Heart right ventricle (tissue), 16 donors: Measurements from ENCODE around the gene RBFOX1. TPM values are rescaled to one million over a fixed set of nuclear protein-coding genes. Genes with fewer than 3 reads are reported as not detected.

Experiments used
- ATAC-seq, 8 donors: fragments of 200-7000 bp; cut with Tn5 transposase; one replicate each; pipeline ENCODE4 v1.9.1; 2020; ENCODE audit warnings: mild to moderate bottlenecking in 8 of 8, moderate library complexity in 8 of 8, moderate number of reproducible peaks in 1 of 8
- DNase-seq, 2 donors: peaks; one replicate each; pipeline ENCODE4 v3.0.0-alpha.2; 2020
- H3K27ac ChIP-seq, 10 donors: fragments of 200-600 bp; sonication (generic) in 2 of 10; one replicate each; pipeline versions ENCODE4 v1.5.0 to v1.8.0; 2020 to 2022; ENCODE audit warnings: mild to moderate bottlenecking in 3 of 10
- H3K27me3 ChIP-seq, 7 donors: fragments of 200-600 bp; one replicate each; pipeline ENCODE4 v1.8.0; 2021 to 2022; ENCODE audit warnings: mild to moderate bottlenecking in 2 of 7
- H3K36me3 ChIP-seq, 9 donors: fragments of 200-600 bp; sonication (generic) in 1 of 9; one replicate each; pipeline versions ENCODE4 v1.5.0 to v1.8.0; 2020 to 2022; ENCODE audit warnings: mild to moderate bottlenecking in 2 of 9
- H3K4me1 ChIP-seq, 9 donors: fragments of 200-600 bp; sonication (generic) in 1 of 9; one replicate each; pipeline versions ENCODE4 v1.5.0 to v1.8.0; 2020 to 2022; ENCODE audit warnings: mild to moderate bottlenecking in 4 of 9
- H3K4me3 ChIP-seq, 10 donors: fragments of 200-600 bp; sonication (generic) in 2 of 10; one replicate each; pipeline versions ENCODE4 v1.5.0 to v1.8.0; 2020 to 2022; ENCODE audit warnings: mild to moderate bottlenecking in 7 of 10, moderate library complexity in 2 of 10
- H3K9me3 ChIP-seq, 11 donors: fragments of 200-600 bp in 10 of 11; sonication (generic) in 2 of 11; one replicate each; pipeline versions ENCODE4 v1.5.0 to v1.8.0; 2013 to 2022; ENCODE audit warnings: mild to moderate bottlenecking in 2 of 11, control low read depth in 1 of 11, moderate library complexity in 1 of 11
- CTCF ChIP-seq, 9 donors: fragments of 200-600 bp; sonication (generic) in 2 of 9; IDR thresholded peaks; one replicate each; pipeline versions ENCODE4 v1.5.0 to v1.8.0; 2021 to 2022; ENCODE audit warnings: antibody characterized with exemption in 9 of 9, mild to moderate bottlenecking in 5 of 9, moderate library complexity in 1 of 9
- WGBS, 2 donors: extraction: QIAGEN DNeasy Blood & Tissue Kit; methylation state at CpG; one replicate each; pipeline ENCODE4 v1.1.7; 2013; ENCODE audit warnings: inconsistent platforms in 1 of 2; 5-methylcytosine and 5-hydroxymethylcytosine counted together
- intact Hi-C, 10 donors: fragments of 100-400 bp; cut with DNase I; formaldehyde crosslinking; loops; one replicate each; pipeline versions ENCODE4 v1.11.1 to v1.14.2; 2022
- polyA plus RNA-seq, 2 donors: library from polyadenylated mRNA; stranded (reverse); fragments of 200-250 nt; gene quantifications; one replicate each; pipeline ENCODE4 v1.2.3, GENCODE V29; 2013
- total RNA-seq, 10 donors: library from RNA; stranded (reverse); fragmentation: NEBNext Ultra II Directional in 3 of 10; extraction: Animal tissue kit (Norgen Biotek cat#: 25700) in 3 of 10; gene quantifications; one replicate each; pipeline versions ENCODE4 v1.2.1 to v1.2.4, GENCODE V29; 2021 to 2023
- donor health status: Arrhythmogenic right ventricular cardiomyopathy.
- donor health status: ischemic (EF 13 %, LVEDD 7.1; RV severe dilation, severe dysfunction).
- donor health status: healthy with polysubstance abuse.
- donor health status: DM: no; HTN: yes; CAD: no.
- donor health status: DM: no; HTN: no; CAD: no.
- donor health status: ischemic (EF 25% LVEDD 6.9; RV normal size, moderate dysfunction).
- donor health status: ischemic (EF 25% LVEDD 5.7; RV mildly dilated, moderate dysfunction).
- donor health status: healthy.
- donor health status: DM: yes; HTN: yes; CAD: no.
- donor health status: Ischemic cardiomyopathy.
- donor health status: ischemic (EF 35%, LVEDD 5.7; RV mildly dilated, moderate dysfunction).
- donor health status: nonischemic (EF 11% LVEDD 7.7; RV severe dilation, severe dysfunction).
- donor health status: DM: yes; HTN: yes; CAD: no.
- donor health status: PGD.
- donor health status: ischemic (EF 29% LVEDD 5.4; RV normal size, mild dysfunction).
- donor health status: nonischemic (EF 23%, LVEDD 6.1; RV moderate dilation, normal function).

RBFOX1 gene
- total and polyA plus RNA-seq, 12 donors, result 11.1 to 82.9 (median 53.4) TPM

DNA sequence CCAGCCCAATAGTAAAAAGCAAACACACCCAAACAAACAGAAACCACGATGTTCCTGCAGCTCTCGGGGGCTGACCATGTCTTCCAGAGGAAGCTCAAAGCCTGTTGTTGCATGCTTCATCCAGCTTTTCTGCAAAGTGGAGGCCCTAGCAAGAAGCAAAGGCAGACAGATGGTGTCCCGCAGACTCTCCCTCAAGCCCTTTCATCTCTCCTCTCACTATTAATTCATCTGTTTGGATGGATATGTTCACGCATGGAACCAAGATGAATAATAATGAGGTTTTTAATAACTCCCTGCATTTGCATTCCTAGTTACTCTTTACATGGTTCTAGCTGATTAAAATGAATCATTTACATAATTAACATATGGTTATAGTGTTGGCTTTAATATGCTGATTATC, 36.6 kb downstream of the RBFOX1 start:
- Histone ChIP-seq H3K4me1 (peaks cover 0 to 53% (median 12%) of the 10 kb centered on the region in 9 donors), H3K27me3 (no peaks in the 10 kb centered on the region), H3K36me3 (no peaks in the 10 kb centered on the region), H3K9me3 (no peaks in the 10 kb centered on the region), H3K27ac (no peak overlapping the region), H3K4me3 (no peak overlapping the region)
- TF ChIP-seq CTCF (IDR thresholded peaks at IDR 0.05), result no peak
- intact Hi-C loops, result no loop called here
- DNase-seq (no peak), ATAC-seq (no peak)
- 69 to 82% methylated on average over 4 of the region's 4 CpGs for WGBS, 2 donors

GRCh38 chr16:7372095-7372494, 39.5 kb downstream of the RBFOX1 start:
- WGBS, 2 donors, result 41 to 61% methylated on average over 4 of the region's 4 CpGs
- intact Hi-C loops, result loop anchor here in 1 of 10 donors (5.0 kb wide), 1 partner anchor 40 kb away; the partner anchor contains the start of gene RBFOX1
- peak overlapping the region in 2 of 10 donors; percentile 12 to 17 for H3K27ac ChIP-seq
- no peak for TF ChIP-seq CTCF (IDR thresholded peaks at IDR 0.05)
- ATAC-seq, result peak in 7 of 8 donors; percentile 46 to 91 (median 63)
- H3K4me3 ChIP-seq, result no peak overlapping the region
- no peaks in the 10 kb centered on the region for H3K9me3 ChIP-seq
- no peaks in the 10 kb centered on the region for H3K27me3 ChIP-seq
- H3K4me1 ChIP-seq, result peaks cover 0 to 40% (median 10%) of the 10 kb centered on the region in 9 donors
- H3K36me3 ChIP-seq, result no peaks in the 10 kb centered on the region
- DNase-seq, result no peak

GRCh38 chr16:7373776-7374175, 41.1 kb downstream of the RBFOX1 start:
- Histone ChIP-seq H3K4me1 (peaks cover 0 to 50% (median 10%) of the 10 kb centered on the region in 9 donors), H3K9me3 (no peaks in the 10 kb centered on the region), H3K27ac (peak overlapping the region in 1 of 10 donors; percentile 37), H3K36me3 (no peaks in the 10 kb centered on the region), H3K4me3 (no peak overlapping the region), H3K27me3 (no peaks in the 10 kb centered on the region)
- intact Hi-C loops, result loop anchor here in 1 of 10 donors (5.0 kb wide), 1 partner anchor 41 kb away; the partner anchor contains the start of gene RBFOX1
- ATAC-seq, result no peak
- WGBS, 2 donors, result 58 to 64% methylated on average over 5 of the region's 5 CpGs
- no peak for TF ChIP-seq CTCF (IDR thresholded peaks at IDR 0.05)
- DNase-seq, result no peak

DNA sequence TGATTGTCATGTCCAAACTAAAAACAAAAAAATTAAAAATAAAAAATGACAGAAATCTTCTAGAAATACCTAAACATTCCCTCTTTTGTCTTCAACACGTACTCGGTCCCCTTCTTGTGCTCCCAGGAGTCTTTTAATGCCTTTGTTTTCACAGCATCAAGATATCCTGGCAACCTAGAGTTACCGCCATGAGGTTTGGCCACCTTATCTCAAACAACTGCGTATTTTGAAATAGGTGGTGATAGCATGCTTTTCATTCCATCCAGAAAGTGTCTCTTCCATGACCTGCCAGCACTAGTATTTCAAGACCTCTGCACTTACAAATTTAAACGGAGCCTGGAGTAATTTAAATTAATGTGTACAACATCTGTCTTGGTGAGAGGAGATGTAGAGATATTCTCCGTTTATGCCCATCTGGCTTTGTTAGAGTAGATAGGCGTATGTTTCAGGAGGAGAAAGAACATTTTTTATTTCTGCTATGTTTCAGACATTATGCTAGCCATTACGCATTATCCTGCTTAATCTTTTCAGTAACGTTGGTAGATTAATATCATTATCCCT, 42.0 kb downstream of the RBFOX1 start:
- ATAC-seq (peak in 3 of 8 donors; percentile 41 to 65 (median 62)), DNase-seq (no peak)
- TF ChIP-seq CTCF (IDR thresholded peaks at IDR 0.05), result no peak
- no peaks in the 10 kb centered on the region for H3K27me3 ChIP-seq
- H3K4me1 ChIP-seq, result peaks cover 0 to 57% (median 10%) of the 10 kb centered on the region in 9 donors
- 29 to 36% methylated on average over 9 of the region's 9 CpGs for WGBS, 2 donors
- no peaks in the 10 kb centered on the region for H3K9me3 ChIP-seq
- intact Hi-C loops, result loop anchor here in 1 of 10 donors (5.0 kb wide), 1 partner anchor 42 kb away; the partner anchor contains the start of gene RBFOX1
- peak overlapping the region in 5 of 10 donors; percentile 28 to 40 (median 37) for H3K27ac ChIP-seq
- H3K4me3 ChIP-seq, result no peak overlapping the region
- H3K36me3 ChIP-seq, result no peaks in the 10 kb centered on the region
